Measurements from ENCODE around the gene LCE2A.
"Not testable (repeated sequence)": the region's sequence is repeated elsewhere in the genome, so short reads cannot be mapped to it uniquely, and the experiment has no call there.

Gene LCE2A

DNA sequence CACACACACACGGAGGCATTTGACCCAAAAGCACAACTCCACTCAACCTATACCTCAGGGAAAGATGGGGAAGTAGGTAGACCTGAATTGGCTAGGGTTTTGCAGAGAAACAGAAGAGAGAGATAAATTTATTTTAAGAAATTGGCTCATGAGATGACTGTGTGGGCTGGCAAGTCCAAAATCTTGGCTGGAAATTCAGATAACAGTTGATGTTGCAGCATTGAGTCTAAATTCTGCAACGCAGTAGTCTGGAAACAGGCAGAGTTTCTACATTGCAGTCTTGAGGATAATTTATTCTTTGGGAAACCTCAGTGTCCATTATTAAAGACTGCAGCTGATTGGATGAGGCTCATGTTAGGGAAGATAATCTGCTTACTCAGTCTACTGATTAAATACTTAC, 16.5 kb upstream of the LCE2A start:
- Histone ChIP-seq H3K9me3 (ENCODE audit: insufficient read depth, low read depth, low read length) (no peaks in the 10 kb centered on the region), H3K9me2 (replicated peaks; ENCODE audit: low read depth, low read length) (no peaks in the 10 kb centered on the region), H4K20me1 (ENCODE audit: insufficient read depth, low read length, poor library complexity, severe bottlenecking) (no peaks in the 10 kb centered on the region), H3K4me2 (ENCODE audit: low read depth, low read length, poor library complexity, severe bottlenecking) (no peak overlapping the region), H3K9ac (ENCODE audit: low read depth, low read length, poor library complexity, severe bottlenecking) (no peak overlapping the region), H3K4me3 (ENCODE audit: low read length, poor library complexity, severe bottlenecking) (no peak overlapping the region), H3K79me2 (ENCODE audit: insufficient read depth, low read length) (no peaks in the 10 kb centered on the region), H2AFZ (ENCODE audit: low read length) (no peak overlapping the region), H3K27me3 (ENCODE audit: insufficient read depth, low read length, poor library complexity, severe bottlenecking) (no peaks in the 10 kb centered on the region), H3K36me3 (ENCODE audit: insufficient read depth, low read length) (no peaks in the 10 kb centered on the region), H3K4me1 (ENCODE audit: insufficient read depth, low read length, poor library complexity, severe bottlenecking) (no peaks in the 10 kb centered on the region), H3F3A (ENCODE audit: low read depth) (no peaks in the 10 kb centered on the region)
- TF ChIP-seq EZH2phosphoT487 (IDR thresholded peaks at IDR 0.05; ENCODE audit: borderline replicate concordance) = no peak
- TF ChIP-seq, protein P1, sequence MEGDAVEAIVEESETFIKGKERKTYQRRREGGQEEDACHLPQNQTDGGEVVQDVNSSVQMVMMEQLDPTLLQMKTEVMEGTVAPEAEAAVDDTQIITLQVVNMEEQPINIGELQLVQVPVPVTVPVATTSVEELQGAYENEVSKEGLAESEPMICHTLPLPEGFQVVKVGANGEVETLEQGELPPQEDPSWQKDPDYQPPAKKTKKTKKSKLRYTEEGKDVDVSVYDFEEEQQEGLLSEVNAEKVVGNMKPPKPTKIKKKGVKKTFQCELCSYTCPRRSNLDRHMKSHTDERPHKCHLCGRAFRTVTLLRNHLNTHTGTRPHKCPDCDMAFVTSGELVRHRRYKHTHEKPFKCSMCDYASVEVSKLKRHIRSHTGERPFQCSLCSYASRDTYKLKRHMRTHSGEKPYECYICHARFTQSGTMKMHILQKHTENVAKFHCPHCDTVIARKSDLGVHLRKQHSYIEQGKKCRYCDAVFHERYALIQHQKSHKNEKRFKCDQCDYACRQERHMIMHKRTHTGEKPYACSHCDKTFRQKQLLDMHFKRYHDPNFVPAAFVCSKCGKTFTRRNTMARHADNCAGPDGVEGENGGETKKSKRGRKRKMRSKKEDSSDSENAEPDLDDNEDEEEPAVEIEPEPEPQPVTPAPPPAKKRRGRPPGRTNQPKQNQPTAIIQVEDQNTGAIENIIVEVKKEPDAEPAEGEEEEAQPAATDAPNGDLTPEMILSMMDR (conservative IDR thresholded peaks at IDR 0.05; ENCODE audit: low read length) = no peak

DNA sequence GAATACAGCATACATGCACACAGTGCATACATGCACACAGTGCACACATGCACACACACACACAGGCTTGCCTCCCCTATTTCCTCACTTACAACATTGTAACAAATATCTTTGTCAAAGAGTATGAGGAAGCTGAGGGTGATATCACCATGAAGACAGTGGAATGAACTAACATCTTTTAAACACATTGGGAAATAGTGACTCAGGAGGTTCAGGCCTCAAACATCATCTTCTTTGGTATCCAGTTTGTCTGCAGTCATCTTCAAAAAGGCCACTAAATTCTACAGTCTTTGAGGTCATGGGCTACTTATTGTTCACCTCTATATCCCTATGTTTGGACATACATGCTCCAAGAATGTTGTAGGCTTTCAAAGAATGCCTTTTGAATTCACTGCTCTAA, 14.3 kb upstream of the LCE2A start:
- Histone ChIP-seq H3K36me3 (ENCODE audit: insufficient read depth, low read length) (no peaks in the 10 kb centered on the region), H3K27me3 (ENCODE audit: insufficient read depth, low read length, poor library complexity, severe bottlenecking) (no peaks in the 10 kb centered on the region), H4K20me1 (ENCODE audit: insufficient read depth, low read length, poor library complexity, severe bottlenecking) (no peaks in the 10 kb centered on the region), H2AFZ (ENCODE audit: low read length) (no peak overlapping the region), H3K9me2 (replicated peaks; ENCODE audit: low read depth, low read length) (no peaks in the 10 kb centered on the region), H3F3A (ENCODE audit: low read depth) (no peaks in the 10 kb centered on the region), H3K4me1 (ENCODE audit: insufficient read depth, low read length, poor library complexity, severe bottlenecking) (no peaks in the 10 kb centered on the region), H3K4me3 (ENCODE audit: low read length, poor library complexity, severe bottlenecking) (no peak overlapping the region), H3K4me2 (ENCODE audit: low read depth, low read length, poor library complexity, severe bottlenecking) (no peak overlapping the region), H3K79me2 (ENCODE audit: insufficient read depth, low read length) (no peaks in the 10 kb centered on the region), H3K9ac (ENCODE audit: low read depth, low read length, poor library complexity, severe bottlenecking) (no peak overlapping the region), H3K9me3 (ENCODE audit: insufficient read depth, low read depth, low read length) (no peaks in the 10 kb centered on the region)
- TF ChIP-seq EZH2phosphoT487 (IDR thresholded peaks at IDR 0.05; ENCODE audit: borderline replicate concordance) = no peak
- TF ChIP-seq, protein P1 (conservative IDR thresholded peaks at IDR 0.05; ENCODE audit: low read length) = no peak

DNA sequence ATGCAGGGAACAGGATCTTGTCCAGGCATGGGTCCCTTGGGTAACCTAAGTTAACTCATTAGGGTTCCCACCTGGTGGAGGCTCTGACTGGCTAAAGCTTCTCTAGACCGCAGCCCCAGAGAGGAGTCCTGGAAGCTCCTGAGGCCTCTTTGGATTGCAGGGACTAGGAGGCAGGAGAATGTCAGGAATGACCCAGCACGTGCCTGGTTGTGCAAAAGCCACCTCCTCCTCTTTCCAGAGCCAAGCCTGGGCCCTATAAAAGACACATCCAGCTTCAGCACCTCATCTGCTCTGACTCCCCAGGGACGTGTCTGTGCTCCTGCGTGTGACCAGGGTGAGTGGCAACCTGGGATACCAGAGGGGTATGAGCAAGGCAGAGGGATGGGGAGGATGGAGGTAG, 12.3 kb upstream of the LCE2A start, which contains the start of gene LCE2B:
Gene LCE2B (plus strand): TSS at position 301 of the 400 bp plus-strand sequence. CDS start 721 bp downstream, outside the sequence.
- not testable (repeated sequence) for H3K4me1 ChIP-seq (ENCODE audit: insufficient read depth, low read length, poor library complexity, severe bottlenecking); H3K4me2 ChIP-seq (ENCODE audit: low read depth, low read length, poor library complexity, severe bottlenecking); H4K20me1 ChIP-seq (ENCODE audit: insufficient read depth, low read length, poor library complexity, severe bottlenecking); H3K36me3 ChIP-seq (ENCODE audit: insufficient read depth, low read length); H3K27me3 ChIP-seq (ENCODE audit: insufficient read depth, low read length, poor library complexity, severe bottlenecking); H3K4me3 ChIP-seq (ENCODE audit: low read length, poor library complexity, severe bottlenecking); H3K9me2 ChIP-seq (replicated peaks; ENCODE audit: low read depth, low read length); H3F3A ChIP-seq (ENCODE audit: low read depth); H3K79me2 ChIP-seq (ENCODE audit: insufficient read depth, low read length); H3K9ac ChIP-seq (ENCODE audit: low read depth, low read length, poor library complexity, severe bottlenecking); H3K9me3 ChIP-seq (ENCODE audit: insufficient read depth, low read depth, low read length); H2AFZ ChIP-seq (ENCODE audit: low read length)

DNA sequence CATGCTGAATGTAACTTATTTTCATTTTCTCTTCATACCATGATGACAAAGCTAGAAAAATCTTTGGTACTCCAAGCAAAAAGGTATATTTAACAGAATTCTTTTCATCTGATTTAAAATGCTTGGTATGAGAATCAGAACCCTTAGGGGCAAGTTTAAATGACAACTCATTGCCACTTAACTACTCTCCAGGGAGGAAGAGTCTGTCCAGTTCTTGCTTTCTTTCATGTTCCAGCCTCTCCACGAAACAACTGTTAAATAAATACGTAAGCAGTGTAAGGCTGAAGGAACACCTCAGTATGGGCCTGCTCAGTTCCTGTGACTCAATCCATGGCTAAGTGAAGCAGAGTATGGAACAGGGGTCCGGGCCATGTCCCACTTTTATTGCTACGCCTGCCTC, 1.6 kb downstream of the LCE2A start:
- Histone ChIP-seq H3K27me3 (ENCODE audit: insufficient read depth, low read length, poor library complexity, severe bottlenecking) (no peaks in the 10 kb centered on the region), H3K79me2 (ENCODE audit: insufficient read depth, low read length) (no peaks in the 10 kb centered on the region), H2AFZ (ENCODE audit: low read length) (no peak overlapping the region), H3K4me1 (ENCODE audit: insufficient read depth, low read length, poor library complexity, severe bottlenecking) (no peaks in the 10 kb centered on the region), H3F3A (ENCODE audit: low read depth) (no peaks in the 10 kb centered on the region), H3K9me3 (ENCODE audit: insufficient read depth, low read depth, low read length) (no peaks in the 10 kb centered on the region), H3K36me3 (ENCODE audit: insufficient read depth, low read length) (no peaks in the 10 kb centered on the region), H3K4me3 (ENCODE audit: low read length, poor library complexity, severe bottlenecking) (no peak overlapping the region), H3K9ac (ENCODE audit: low read depth, low read length, poor library complexity, severe bottlenecking) (no peak overlapping the region), H4K20me1 (ENCODE audit: insufficient read depth, low read length, poor library complexity, severe bottlenecking) (no peaks in the 10 kb centered on the region), H3K4me2 (ENCODE audit: low read depth, low read length, poor library complexity, severe bottlenecking) (no peak overlapping the region), H3K9me2 (replicated peaks; ENCODE audit: low read depth, low read length) (no peaks in the 10 kb centered on the region)
- no peak for TF ChIP-seq EZH2phosphoT487 (IDR thresholded peaks at IDR 0.05; ENCODE audit: borderline replicate concordance)
- TF ChIP-seq, protein P1 (conservative IDR thresholded peaks at IDR 0.05; ENCODE audit: low read length) = no peak

All from Loucy (cell line).